Lower leg skin (tissue), 4 donors: ENCODE results near the gene LGALS12. TPM values are rescaled to one million over a fixed set of nuclear protein-coding genes. Genes with fewer than 3 reads are reported as not detected.
"Not testable (repeated sequence)": the region's sequence is repeated elsewhere in the genome, so short reads cannot be mapped to it uniquely, and the experiment has no call there.

Experiments used
- DNase-seq, 2 donors: peaks; one replicate each; pipeline ENCODE4 v3.0.0-alpha.2; 2019; ENCODE audit warnings: low spot score in 2 of 2
- H3K4me3 ChIP-seq: fragments of 200-600 bp; sonication (generic); 2 replicates; pipeline ENCODE4 v1.5.1; 2017; ENCODE audit warnings: mild to moderate bottlenecking, low read depth; ENCODE audit not compliant: poor library complexity, severe bottlenecking
- POLR2A ChIP-seq, 2 donors: fragments of 450-650 bp; IDR thresholded peaks; one replicate each; pipeline ENCODE4 v1.6.1; 2016 to 2017; ENCODE audit warnings: antibody characterized with exemption in 2 of 2, mild to moderate bottlenecking in 1 of 2, moderate library complexity in 1 of 2
- WGBS, 2 donors: methylation state at CpG; one replicate each; pipeline ENCODE4 v1.1.5; 2018; 5-methylcytosine and 5-hydroxymethylcytosine counted together
- intact Hi-C: fragments of 100-400 bp; cut with DNase I; formaldehyde crosslinking; loops from one replicate; pipeline ENCODE4 v1.15.0; 2023; ENCODE audit warnings: low total_unique reads
- total RNA-seq, 4 donors: library from RNA; depleted of rRNA; stranded (reverse); fragments of >200 nt; gene quantifications; one replicate each; pipeline ENCODE4 v1.1.0, GENCODE V29; 2016
- TF ChIP-seq, protein P1 (sequence below), 3 donors: fragments of 450-650 bp; IDR thresholded peaks; one replicate each; pipeline ENCODE4 v1.5.1; 2016; ENCODE audit warnings: antibody characterized with exemption in 3 of 3, mild to moderate bottlenecking in 3 of 3, moderate library complexity in 2 of 3

LGALS12 gene
- total RNA-seq, 4 donors from 2014 or later, result 0.17 to 2.5 (median 0.84) TPM; not detected in 1

DNA sequence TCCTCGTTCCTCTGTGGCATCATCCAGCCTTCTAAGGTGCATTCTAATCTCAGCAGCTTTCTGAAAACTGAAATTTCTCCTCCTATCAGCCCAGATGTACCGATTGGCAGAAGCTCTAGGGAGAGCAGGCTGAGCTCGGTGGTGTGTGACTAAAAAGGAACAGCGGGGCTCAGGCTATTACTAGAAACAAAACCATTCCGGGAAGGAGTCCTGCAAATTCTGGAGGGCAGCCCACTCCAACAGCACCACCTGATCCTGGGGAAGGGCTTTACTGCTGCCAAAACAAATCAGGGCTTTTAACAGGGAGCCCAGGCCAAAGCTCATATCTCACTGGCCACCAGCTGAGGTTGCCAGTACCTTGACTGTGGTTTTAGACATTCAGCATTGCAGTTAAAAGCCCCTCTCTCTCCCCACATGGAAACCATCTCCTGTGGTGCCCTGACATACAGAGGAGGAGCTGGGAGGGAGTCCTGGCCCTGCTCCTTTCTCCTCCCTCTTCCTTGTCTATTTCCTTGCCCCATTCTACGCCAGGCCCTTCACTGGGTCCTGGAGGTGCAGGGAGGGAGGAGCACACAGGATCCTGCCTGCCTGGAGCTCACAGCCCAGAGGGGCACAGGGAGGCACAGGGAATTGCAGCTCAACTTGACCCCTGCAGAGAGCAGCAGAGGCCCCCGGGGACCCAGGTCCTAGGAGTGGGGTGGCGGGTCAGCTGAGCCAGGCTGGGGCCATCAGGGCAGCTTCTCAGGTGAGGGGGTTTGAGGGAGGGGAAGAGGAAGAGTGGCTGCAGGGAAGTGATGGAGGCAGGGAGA is 31.6 kb downstream of the LGALS12 start:
- DNase-seq, result peak in 1 of 2 donors; percentile 85
- intact Hi-C loops, result no loop called here
- WGBS, 2 donors, result 19 to 32% methylated on average over 8 of the region's 8 CpGs
- TF ChIP-seq POLR2A (IDR thresholded peaks at IDR 0.05), result no peak
- TF ChIP-seq, protein P1, sequence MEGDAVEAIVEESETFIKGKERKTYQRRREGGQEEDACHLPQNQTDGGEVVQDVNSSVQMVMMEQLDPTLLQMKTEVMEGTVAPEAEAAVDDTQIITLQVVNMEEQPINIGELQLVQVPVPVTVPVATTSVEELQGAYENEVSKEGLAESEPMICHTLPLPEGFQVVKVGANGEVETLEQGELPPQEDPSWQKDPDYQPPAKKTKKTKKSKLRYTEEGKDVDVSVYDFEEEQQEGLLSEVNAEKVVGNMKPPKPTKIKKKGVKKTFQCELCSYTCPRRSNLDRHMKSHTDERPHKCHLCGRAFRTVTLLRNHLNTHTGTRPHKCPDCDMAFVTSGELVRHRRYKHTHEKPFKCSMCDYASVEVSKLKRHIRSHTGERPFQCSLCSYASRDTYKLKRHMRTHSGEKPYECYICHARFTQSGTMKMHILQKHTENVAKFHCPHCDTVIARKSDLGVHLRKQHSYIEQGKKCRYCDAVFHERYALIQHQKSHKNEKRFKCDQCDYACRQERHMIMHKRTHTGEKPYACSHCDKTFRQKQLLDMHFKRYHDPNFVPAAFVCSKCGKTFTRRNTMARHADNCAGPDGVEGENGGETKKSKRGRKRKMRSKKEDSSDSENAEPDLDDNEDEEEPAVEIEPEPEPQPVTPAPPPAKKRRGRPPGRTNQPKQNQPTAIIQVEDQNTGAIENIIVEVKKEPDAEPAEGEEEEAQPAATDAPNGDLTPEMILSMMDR (IDR thresholded peaks at IDR 0.05), result no peak
- no peak overlapping the region for H3K4me3 ChIP-seq

DNA sequence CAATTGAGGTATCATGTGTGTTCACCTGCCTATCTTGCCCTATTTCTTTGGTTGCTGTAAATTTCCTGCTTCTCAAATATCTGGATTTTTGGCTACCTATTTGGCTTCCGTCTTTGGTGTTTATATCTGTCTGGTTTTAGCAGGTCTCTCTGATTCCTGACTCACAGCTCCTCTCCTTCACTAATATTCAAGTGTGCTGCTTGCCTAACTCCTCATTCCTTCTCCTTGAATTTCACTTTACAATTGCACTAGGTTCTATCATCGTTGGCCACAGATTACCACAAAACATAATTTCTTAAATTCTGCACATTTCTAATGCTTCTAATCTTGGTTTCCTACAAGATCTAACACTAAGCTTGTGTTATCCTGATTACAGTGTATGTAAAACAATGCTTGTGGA is 36.6 kb downstream of the LGALS12 start:
- H3K4me3 ChIP-seq, intact Hi-C loops, DNase-seq: not testable (repeated sequence)
- WGBS, 2 donors, result 68 to 81% methylated on average over 2 of the region's 2 CpGs

DNA sequence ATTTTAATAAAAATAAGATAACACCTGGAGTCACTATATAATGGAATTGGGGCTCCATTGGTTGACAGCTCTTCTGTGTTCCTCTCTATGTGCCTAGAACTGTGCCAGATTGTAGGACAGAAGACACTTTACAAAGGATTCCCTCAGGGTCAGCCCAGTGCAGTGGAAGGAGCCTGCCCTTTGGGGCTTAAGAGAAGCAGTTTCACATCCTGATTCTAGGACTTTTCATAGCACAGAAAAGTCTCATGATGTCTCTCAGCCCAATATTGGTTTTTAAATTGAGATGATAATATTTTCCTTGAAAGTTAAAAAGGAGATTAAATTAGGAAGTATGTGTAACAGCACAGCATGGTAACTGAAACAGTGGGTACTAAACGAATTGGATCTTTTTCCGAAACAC is 37.8 kb downstream of the LGALS12 start:
- no peak overlapping the region for H3K4me3 ChIP-seq
- 82 to 85% methylated on average over 2 of the region's 2 CpGs for WGBS, 2 donors
- DNase-seq, result no peak
- no peak for TF ChIP-seq POLR2A (IDR thresholded peaks at IDR 0.05)
- TF ChIP-seq, protein P1 (IDR thresholded peaks at IDR 0.05), result no peak
- intact Hi-C loops, result no loop called here

DNA sequence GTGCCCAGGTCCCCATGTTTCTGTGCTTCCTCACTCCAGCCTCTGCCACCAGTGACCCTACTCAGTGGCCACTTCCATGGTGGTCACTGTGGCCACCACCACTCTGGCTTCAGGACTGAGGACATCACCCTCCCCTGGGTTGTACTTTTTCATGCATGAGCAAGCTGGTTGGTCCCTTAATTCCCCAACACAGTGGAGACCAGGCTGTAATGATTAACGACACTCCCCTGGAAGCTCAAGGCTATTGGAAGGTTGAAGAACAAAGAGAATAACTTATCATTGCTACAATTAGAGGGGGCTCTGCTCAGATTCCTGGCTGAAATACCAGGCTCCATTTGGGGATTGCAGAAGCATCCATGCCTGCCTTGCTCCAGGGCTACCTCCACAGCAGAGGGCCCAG is 41.2 kb downstream of the LGALS12 start:
- 100% methylated on average over 1 of the region's 1 CpG for WGBS, 2 donors
- intact Hi-C loops, result no loop called here
- no peak for TF ChIP-seq POLR2A (IDR thresholded peaks at IDR 0.05)
- TF ChIP-seq, protein P1 (IDR thresholded peaks at IDR 0.05), result no peak
- peak in 1 of 2 donors; percentile 48 for DNase-seq
- H3K4me3 ChIP-seq, result no peak overlapping the region

DNA sequence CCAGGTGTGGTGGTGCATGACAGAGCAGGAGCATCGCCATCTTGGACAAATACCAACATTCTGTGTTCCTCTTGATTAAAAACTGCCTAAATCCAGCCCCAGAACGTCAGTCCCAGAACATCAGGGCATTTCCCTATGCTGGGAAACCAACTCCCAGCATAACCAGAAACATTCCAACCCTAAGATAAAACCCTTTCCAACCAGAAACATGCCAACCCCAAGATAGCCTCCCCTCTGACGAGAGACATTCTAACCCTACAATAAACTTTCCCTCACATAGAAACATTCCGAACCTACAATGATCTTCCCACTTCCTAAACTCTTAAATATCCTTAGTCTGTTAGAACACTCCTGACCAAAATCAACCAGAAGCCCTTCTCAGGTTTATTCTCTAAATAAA is 42.3 kb downstream of the LGALS12 start:
- TF ChIP-seq, protein P1 (IDR thresholded peaks at IDR 0.05), result no peak
- TF ChIP-seq POLR2A (IDR thresholded peaks at IDR 0.05), result no peak
- DNase-seq, result peak in 1 of 2 donors; percentile 18
- 69 to 72% methylated on average over 4 of the region's 4 CpGs for WGBS, 2 donors
- no peak overlapping the region for H3K4me3 ChIP-seq
- intact Hi-C loops, result no loop called here

DNA sequence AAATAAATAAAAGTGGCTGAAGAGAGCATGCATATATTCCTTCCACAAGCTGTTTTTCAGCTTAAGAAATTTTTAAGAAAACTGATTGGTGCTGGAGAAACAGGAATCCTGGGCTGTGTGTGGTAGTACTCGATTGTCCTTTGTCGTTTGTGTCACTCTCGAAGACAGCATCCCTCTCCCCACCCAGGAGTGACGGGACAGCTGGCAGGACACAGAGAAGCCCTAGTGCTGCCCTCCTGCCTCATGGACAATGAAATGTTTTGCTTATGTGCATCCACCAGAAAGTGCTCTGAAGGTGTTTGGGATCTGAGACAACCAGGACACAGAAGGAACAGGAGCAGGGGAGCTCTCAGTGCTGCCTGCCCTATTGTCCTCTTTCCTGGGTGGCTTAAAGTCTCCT is 43.5 kb downstream of the LGALS12 start:
- TF ChIP-seq POLR2A (IDR thresholded peaks at IDR 0.05), result no peak
- TF ChIP-seq, protein P1 (IDR thresholded peaks at IDR 0.05), result no peak
- DNase-seq, result peak in 1 of 2 donors; percentile 29
- H3K4me3 ChIP-seq, result no peak overlapping the region
- WGBS, 2 donors, result 85 to 89% methylated on average over 4 of the region's 4 CpGs
- intact Hi-C loops, result no loop called here

DNA sequence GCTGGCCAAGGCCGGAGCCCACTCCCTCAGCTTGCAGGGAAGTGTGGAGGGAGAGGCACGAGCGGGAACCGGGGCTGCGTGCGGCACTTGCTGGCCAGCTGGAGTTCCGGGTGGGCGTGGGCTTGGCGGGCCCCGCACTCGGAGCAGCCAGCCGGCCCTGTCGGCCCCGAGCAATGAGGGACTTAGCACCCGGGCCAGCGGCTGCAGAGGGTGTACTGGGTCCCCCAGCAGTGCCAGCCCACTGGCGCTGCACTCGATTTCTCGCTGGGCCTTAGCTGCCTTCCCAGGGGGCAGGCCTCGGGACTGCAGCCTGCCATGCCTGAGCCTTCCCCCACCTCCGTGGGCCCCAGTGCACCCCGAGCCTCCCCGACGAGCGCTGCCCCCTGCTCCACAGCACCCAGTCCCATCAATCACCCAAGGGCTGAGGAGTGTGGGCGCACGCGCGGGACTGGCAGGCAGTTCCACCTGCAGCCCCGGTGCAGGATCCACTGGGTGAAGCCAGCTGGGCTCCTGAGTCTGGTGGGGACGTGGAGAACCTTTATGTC is 44.3 kb downstream of the LGALS12 start:
- intact Hi-C loops, result not testable (repeated sequence)

More for the DNA sequence above, 44.3 kb downstream of the LGALS12 start:
- 88 to 92% methylated on average over 15 to 21 of the region's 31 CpGs for WGBS, 2 donors
- DNase-seq, result peak in 1 of 2 donors; percentile 59
- not testable (repeated sequence) for H3K4me3 ChIP-seq
